HG02852 (cell line): ENCODE data around the gene ARHGAP25.

Experiments used
- ATAC-seq: cut with Tn5 transposase; IDR thresholded peaks from one replicate; pipeline ENCODE4 v1.9.1; 2021; ENCODE audit warnings: mild to moderate bottlenecking, moderate library complexity; ENCODE audit not compliant: unreplicated experiment

The ARHGAP25 gene

DNA sequence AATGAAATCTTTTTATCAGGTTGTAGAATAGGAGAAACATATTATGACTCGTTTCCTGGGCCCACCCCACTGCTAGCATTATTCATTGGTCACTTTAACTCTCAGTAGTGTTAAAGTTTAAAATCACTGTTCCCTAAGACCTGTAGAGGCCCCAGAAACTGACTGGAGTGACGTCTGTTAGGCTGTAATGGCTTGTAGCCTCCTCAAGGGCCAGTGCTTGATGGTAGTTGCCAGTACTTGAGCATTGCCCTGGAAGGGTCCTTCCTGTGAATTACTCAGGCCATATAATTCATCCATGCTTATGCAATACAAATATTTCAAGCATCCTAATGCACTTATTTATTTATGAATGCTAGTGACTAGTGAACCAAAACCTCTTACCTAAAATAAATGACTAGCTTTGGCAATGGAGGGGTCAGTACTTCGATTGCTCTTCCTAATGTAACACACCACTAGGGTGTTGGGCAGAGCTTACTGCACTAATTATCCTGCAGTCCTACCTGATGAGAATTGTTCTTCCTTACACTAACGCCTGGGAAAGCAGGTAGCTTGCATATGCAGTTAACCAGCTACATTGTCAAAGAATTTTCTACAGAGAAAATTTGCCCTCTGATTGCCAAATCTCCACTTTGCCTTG, 31.2 kb downstream of the ARHGAP25 start:
- ATAC-seq: no peak

DNA sequence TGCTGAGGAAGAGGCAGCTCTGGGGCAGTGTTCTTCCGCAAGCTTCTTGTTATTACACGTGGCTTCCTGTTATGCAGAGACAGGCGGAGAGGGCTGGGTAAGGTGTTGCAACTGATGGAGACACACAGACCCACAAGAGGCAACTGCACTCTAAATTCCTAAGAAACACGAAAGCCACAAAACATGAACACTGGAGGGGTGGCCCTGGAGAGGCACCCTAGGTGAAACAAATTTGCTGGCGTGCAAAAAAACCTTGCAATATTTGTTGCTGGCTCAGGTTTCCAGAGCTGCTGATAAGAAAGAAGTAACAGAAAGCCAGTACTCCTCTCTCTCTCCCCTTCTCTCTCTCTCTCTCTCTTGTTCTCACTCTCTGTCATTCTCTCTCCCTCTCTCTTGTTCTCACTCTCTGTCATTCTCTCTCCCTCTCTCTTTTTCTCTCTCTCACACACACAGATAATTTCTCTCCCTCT, 31.8 kb downstream of the ARHGAP25 start:
- peak; percentile 32 for ATAC-seq

DNA sequence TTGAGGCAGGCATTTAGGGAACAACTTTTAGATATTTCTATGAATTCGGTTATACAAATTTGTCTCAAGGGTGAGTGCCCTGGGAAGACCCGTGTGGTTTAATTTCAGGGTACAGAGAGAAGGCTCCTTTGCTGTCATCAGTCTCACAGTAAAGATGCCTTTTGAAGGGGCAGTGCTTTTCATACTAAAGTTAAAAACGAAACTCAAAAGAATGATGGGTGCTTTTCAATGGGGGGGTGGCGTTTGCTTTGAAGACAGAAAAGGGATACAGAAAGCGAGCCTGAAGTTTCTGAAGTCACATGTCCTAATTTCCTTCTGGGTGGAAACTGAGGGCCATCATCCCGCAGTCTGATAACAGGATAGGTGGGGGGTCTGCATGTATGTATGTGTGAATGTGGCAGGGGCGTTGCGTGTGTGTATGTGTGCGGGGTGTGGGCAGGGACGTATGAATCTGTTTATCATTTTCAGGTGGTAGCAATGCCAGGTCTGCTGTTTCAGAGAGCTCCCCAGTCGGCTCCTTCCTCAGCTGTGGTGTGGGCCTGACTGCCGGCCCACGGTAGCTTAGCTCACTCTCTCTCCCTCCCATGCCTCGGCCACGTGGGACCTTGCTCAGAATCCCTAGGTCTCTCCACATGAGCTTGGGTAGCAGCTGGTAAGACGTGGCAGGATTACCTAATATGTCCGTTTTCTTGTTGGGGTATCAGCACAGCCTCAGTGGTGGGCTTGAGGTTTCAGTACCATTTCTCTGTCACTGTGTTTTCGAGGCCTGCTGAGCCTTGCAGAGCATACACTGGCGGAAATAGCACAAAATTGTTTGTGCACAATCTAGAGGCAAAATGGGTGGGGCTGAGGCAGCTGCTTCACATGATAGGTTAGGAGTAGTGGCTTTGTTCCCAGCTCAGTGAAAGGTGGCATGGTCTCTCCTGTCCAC, 32.7 kb downstream of the ARHGAP25 start:
- ATAC-seq: peak; percentile 47

DNA sequence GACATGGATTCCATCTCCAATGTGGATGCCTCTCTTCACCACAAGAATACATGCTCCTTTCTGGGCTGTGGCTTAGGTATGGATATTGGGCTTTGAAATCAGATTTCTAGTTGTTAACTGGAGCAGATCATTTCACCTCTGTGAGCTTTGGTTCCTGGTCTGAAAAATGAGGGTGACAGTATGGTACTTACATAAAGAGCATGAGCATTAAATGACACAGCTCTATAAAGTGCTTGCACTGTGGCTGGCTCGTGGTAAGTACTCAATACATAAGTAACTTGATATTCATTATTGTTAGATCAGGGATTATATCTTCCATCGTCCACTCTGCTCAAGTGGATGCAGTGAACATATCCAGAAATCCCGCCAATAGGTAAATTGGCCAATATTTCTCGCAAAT, 33.4 kb downstream of the ARHGAP25 start:
- ATAC-seq: no peak

DNA sequence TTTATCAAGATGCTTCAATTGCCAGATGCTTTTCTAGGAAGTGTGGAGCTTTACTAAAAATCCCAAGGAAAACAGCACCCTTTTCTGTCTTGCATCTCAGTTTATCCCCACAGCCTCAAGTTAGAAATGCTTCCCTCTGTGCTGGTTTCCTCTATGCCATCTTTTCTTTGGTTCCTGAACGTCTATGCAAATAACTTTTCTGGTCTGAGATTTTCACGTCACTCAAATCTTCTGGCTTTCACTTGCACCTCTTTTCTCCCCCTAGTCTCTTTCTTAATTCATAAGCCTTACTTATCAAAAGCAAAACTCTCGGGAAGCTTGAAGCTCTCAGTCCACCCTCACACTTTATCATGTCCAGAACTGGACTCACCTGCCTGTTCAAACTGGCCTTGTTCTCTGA, 33.9 kb downstream of the ARHGAP25 start:
- no peak for ATAC-seq

DNA sequence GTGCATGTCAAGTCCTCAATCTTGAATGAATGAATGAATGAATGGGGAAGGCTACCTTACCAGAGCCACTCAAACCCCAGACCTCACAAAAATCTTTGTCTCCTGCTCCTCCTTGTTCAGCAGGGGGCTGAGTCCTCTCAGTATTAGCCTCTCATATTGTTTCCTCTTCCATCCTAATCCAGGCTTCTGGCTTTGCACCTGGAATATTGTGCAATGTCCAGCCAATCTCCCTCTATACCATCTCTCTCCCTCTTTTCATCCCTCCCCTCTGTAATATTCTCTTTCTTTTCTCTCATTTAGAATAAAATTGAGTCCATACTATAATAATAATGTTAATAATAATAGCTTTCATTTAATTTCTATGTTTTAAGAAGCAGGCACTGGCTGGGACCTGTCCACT, 34.3 kb downstream of the ARHGAP25 start:
- ATAC-seq: no peak

DNA sequence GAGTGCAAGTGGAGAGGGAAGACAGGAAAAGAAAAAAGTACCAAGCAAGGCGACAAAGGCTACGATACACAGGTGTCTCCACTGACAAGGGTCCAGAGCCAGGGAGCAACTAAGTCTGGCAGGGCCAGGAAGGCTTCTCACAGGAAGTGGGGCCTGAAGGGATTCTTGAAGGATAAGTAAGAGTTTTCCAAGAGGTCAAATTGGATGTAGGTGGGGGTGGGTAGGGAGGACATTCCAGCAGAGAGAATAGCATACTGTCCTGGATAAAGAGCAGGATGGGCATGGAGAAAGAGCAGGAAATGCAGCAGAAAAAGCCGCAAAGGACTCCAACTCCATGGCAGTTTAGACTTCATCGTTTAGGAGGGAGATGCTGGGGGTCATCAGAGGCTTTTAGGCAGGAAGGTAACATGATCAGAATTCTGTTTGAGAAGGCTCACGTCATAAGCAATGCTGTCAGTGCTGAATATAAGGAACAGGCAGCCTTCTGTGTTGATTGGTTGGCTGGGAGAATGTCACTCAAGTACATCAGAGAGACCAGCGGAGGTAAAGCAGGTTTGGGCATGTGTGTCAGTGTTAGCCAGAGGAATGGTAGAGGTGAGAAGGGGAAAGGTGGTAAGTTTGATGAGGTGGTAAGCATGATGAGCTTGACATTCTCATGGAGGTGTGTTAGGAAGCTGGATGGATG, 35.1 kb downstream of the ARHGAP25 start:
- ATAC-seq: no peak

DNA sequence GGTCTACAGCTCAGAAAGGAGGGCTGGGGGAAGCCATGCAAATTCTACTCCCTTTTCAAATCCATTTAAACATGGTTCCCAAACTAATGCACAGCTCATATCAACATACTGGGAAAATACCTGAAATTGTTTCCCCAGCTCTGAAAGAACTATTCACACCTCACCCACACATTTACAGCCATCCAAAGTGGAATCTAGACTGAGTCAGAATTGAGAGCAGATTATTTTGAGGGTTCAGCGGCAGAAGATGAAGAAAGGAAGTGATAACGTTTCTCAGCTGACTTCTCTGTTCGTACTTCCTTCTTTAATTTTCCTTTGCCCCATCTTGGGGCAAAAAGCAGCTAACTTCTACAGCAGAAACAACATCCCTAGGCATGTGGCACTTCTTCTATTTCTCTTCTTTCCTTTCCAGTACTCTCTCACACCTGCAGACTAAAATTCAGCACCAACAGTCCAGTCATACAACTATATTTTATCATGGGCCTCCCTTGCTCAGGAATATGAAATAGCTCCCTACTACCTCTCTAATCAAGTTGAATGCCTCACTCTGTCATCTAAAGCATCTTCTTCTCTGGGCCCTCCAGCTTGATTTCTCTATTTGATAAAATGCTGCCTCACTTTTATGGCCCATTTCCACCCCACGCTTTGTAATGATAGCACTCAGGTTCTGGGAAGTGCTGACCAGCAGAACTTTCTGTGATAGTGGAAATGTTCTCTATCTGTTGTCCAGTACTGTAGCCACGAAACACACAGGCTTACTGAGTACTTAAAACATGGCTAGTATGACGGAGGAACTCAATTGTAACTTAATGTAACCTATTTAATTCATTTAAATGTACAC, 35.9 kb downstream of the ARHGAP25 start:
- ATAC-seq: no peak

DNA sequence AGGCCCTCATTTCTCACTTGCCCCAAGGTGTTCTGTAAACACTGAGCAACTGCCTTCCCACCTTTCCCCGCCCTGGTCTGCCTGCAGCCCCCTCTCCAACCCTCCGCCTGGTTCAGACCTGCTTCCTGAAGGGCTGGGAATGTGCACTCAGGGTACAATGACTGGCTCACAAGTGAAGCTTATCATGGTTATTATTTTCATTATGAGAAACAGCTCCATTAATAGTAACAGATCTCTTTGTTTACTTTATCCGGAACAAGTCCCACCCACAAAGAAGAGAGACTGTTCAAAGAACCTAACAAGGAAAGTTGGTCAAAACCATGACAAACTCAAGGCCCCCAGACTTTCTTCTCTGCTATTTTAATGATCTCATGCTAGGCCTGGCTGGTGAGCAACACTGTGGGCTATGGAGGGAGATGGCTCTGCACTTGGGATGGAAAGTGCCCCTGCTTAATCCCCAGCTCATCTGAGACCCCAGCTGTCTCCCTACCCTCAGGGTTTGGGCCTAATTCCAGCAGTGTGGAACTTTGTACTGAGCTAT, 36.7 kb downstream of the ARHGAP25 start:
- no peak for ATAC-seq

DNA sequence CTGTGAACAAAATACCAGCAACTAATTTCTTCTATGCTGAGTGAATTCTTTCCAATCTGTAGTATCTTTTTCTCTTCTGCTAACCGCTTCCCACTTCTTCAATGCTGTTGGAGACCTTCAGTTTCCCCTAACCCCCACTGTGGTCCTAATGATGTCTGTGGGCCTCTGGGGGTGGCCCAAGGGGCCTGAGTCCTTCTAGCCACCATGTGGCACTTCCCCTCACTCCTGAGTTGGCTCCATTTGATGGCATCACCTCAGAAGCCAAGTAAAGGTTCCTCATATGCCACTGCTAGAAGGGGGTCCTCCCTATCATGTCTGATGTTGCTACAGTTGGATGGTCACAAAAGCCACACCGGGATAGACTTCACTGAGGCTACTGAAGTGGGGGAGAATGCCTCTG, 37.5 kb downstream of the ARHGAP25 start:
- ATAC-seq: no peak

DNA sequence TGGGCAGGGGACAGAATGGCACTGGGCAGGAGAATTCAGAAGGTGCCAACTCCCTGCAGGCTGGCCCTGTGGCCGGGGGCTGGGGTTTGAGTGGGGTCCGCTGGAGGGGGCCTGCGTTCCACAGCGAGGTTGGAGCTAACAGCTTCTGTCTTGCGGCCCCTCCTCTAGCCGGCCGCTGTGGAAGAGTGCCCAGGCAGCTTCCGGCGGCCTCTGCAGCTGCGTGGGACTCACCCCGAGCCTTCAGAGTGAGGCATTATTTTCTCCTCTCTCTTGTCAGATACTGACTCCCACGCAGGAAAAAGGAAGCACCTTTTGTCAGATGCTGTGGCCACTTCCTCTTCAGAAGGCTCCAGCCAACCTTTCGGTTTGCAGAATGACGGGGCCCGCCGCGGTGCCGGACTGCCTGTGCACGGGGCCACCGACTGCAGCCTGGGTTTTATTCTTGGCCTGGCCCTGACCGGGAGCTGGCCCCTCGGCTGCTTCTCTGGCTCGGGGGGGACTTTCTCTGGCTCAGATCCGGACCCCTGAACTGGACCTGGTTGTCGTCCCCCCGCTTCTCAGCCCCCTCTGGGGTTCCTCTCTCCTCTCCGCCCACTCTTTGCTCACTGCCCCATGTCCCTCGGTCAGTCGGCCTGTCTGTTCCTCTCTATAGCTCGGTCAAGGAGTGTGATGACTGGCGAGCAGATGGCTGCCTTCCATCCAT, 40.1 kb downstream of the ARHGAP25 start:
- peak; percentile 89 for ATAC-seq

DNA sequence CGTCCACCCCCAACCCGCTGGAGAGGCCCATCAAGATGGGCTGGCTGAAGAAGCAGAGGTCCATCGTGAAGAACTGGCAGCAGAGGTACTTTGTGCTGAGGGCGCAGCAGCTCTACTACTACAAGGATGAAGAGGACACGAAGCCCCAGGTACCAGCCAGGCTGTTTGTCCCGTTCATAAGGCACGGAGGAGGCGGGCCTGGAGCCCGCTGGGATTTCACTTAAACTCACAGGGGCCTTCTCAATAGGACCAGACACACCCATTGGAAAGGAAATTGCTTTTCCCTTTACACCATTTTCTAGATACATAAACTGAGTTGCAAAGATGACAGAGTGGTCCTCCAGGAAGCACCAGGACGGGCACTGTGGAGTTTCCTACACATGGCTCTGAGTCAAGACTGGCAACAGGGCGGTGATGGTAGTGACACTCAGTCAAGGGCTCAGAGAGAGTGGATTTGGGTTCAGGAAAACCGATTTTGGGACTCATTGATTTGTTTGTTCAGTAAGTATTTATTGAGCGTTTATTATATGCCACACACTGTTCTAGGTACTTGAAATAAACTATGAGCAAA, 40.7 kb downstream of the ARHGAP25 start:
- ATAC-seq: no peak

DNA sequence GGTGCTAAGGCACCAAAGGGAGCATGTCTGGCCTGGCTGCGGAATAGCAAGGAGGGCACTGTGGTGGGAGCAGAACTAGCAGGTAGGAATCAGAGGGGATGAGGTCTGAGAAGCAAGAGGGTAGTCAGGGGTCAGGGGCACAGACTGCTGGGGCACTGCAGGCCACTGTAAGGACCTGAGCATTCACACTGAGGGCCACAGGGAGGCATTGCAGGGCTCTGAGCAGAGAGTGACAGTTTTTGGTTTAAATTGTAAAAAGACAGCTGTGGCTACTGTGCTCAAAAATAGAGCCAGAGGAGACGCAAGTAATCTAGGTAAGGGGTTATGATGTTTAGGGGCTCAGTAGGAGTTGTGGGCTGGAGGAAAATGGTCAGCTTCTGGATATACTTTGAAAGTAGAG, 41.5 kb downstream of the ARHGAP25 start:
- ATAC-seq: no peak

DNA sequence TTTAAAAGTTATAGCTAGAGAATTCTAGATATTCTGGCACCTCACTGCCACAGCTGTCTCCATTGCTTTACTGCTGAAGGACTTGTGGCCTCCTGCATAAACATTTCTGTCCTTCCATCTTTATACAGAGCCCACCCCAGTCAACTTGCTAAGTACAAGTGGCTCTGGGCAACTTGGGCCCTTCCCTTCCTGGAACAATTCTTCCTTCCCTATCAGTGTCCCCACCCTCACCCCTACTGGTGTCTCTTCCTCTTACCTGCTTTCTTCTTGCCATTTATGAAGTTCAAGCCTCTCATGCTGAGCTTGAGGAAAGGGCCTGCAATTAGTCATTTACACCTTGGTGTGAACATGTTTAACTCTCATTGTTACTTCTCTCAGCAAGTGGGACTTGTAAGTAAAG, 45.0 kb downstream of the ARHGAP25 start:
- no peak for ATAC-seq

DNA sequence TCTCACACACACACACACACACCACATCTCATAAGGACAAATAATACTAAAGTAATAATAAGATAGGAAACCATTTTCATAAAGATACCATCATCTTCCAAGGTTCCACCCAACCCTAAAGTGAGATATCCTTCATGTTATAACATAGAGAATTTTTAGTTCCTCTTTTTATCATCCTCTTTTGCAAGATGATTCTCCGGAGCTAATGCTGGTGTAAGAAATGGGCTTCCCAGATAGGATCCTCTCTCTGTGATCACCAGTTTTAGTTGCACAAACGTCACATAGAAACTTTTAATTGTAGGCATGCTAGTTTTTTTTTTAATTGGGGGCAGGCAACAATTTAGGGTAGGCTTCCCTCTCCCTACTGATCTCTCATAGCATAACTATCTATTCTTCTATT, 49.6 kb downstream of the ARHGAP25 start:
- no peak for ATAC-seq

DNA sequence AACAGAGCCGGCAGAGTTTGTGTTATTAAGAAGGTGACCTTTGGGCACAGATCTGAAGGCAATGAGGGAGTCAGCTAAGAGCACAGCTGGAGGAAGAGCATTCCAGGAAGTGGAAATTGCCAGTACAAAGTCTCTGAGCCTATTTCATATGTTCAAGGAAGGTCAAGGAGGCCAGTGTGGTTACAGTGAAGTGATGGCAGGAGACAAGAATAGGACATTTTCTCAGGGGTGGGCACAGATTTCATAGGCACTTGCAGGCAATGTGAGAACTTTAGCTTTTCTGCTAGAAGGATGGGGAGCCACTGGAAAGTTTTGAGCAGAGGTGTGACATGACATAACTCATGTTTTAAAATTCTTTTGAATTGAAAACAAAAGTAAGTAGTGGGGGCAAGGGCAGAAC, 50.3 kb downstream of the ARHGAP25 start:
- ATAC-seq: no peak

DNA sequence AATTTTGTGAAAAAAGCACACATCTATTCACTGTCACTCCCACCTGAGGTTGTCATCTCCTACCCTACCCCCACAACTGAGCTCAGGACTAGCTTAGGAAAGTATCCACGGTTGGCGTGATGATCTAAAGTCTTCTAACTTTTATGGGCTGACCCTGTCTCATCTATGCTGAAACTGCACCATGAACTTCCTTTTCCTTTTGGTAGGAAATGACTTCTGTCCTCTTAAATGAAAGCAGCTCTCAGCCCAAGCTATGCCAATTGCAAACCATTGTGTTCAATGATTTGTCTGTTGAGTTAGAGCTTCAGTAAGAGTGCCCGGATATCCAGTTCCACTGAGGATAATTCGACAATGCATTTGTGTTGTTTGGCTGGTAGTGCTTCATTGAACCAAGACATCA, 52.7 kb downstream of the ARHGAP25 start:
- ATAC-seq: no peak

DNA sequence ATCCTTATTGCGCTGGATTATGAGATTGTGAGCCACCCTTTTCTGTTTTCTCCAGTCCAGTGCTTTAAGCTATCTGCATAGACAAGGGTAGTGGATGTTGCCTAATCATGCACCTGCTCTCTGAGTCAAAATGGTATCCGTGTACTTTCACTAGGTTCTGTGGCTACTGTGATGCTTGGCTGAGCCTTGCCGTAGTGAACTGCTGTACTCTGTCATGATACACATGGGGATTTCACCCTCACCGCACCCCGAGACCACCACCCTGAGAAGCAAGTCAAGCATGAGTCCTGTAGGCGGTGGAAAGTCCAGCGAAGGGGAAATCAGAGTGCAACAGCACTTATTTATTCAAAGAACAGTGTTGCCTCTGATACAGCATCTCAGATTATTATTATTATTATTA, 55.0 kb downstream of the ARHGAP25 start:
- ATAC-seq: peak; percentile 100

DNA sequence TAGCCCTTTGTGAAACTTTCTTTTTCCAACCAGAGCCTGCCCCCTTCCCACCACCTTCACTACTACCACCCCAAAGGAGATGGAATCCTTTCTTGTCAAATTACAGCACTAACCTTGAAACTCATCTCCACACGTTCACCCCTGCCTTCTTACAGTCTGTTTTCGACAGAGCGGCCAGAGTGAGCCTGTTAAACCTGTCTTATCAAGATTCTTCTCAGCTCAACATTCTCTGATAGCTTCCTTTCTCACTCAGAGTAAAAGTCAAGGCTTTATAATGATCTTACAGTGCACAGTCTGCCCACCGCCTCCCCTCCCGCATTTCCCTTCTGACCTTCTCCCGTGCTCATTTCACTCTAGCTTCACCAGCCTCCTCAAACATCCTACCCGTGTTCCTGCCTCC, 56.0 kb downstream of the ARHGAP25 start:
- no peak for ATAC-seq

DNA sequence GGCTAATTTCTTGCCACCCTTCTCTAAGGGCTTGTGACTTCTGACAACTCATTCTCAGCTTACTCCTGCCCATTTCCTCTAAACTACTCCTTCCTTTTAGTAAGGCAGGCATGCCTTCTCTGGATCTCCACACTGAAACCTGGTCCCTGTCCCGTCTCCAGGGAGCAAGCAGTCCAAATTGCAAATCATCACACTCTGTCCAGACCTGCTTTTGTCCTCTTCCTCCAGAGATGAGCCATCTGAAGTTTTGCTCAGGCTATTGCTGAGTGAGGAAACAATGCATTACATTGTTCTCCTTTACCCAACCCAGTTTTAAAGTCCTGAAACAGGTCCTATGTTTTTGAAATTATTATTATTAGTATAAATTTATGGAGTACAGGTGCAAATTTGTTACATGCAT, 57.3 kb downstream of the ARHGAP25 start:
- ATAC-seq: no peak
